ELR (cell line): Measurements from ENCODE around the gene SLIT3.

Experiments
- DNase-seq: peaks from one replicate; pipeline ENCODE4 v3.0.0-alpha.2; 2015; ENCODE audit warnings: low read depth

Gene SLIT3

GRCh38 chr5:168929656-168930055, 371.3 kb downstream of the SLIT3 start:
- no peak for DNase-seq

- no peak for DNase-seq
Measured at GRCh38 chr5:168925160-168925559, 375.8 kb downstream of the SLIT3 start.

- no peak for DNase-seq
Measured at GRCh38 chr5:168921147-168921866, 379.6 kb downstream of the SLIT3 start.

GRCh38 chr5:168920019-168920810, 380.7 kb downstream of the SLIT3 start:
- DNase-seq = no peak

- DNase-seq = no peak
Measured at GRCh38 chr5:168917947-168918600, 382.9 kb downstream of the SLIT3 start.

- peak; percentile 10 for DNase-seq
Measured at GRCh38 chr5:168916852-168917251, 384.1 kb downstream of the SLIT3 start.

GRCh38 chr5:168916266-168916665, 384.7 kb downstream of the SLIT3 start:
- DNase-seq = no peak

- no peak for DNase-seq
Measured at GRCh38 chr5:168914491-168914890, 386.4 kb downstream of the SLIT3 start.

GRCh38 chr5:168910874-168911273, 390.1 kb downstream of the SLIT3 start:
- DNase-seq = no peak

GRCh38 chr5:168908207-168908606, 392.7 kb downstream of the SLIT3 start:
- peak; percentile 6 for DNase-seq

- no peak for DNase-seq
Measured at GRCh38 chr5:168903061-168903460, 397.9 kb downstream of the SLIT3 start.

GRCh38 chr5:168899673-168900072, 401.3 kb downstream of the SLIT3 start:
- no peak for DNase-seq

- DNase-seq = no peak
Measured at GRCh38 chr5:168899264-168899663, 401.7 kb downstream of the SLIT3 start.

- no peak for DNase-seq
Measured at GRCh38 chr5:168898247-168898911, 402.6 kb downstream of the SLIT3 start.

- no peak for DNase-seq
Measured at GRCh38 chr5:168897387-168898122, 403.4 kb downstream of the SLIT3 start.

- DNase-seq = no peak
Measured at GRCh38 chr5:168895295-168896071, 405.5 kb downstream of the SLIT3 start.

GRCh38 chr5:168893283-168893682, 407.7 kb downstream of the SLIT3 start:
- no peak for DNase-seq

GRCh38 chr5:168892618-168893186, 408.2 kb downstream of the SLIT3 start:
- DNase-seq = no peak

GRCh38 chr5:168890816-168891812, 409.8 kb downstream of the SLIT3 start:
- DNase-seq = no peak
